Hepatocyte (in vitro differentiated cells): Measurements from ENCODE around the gene BEST1.

Experiments used
- EZH2 ChIP-seq: fragments of 200-600 bp; sonication (generic); IDR thresholded peaks from 2 replicates; pipeline ENCODE4 v1.6.1; 2016; ENCODE audit warnings: antibody characterized with exemption, mild to moderate bottlenecking, borderline replicate concordance
- EZH2phosphoT487 ChIP-seq: fragments of 200-600 bp; sonication (generic); IDR thresholded peaks from one replicate; pipeline ENCODE4 v1.6.1; 2018; ENCODE audit warnings: antibody characterized with exemption, mild to moderate bottlenecking, low read depth, moderate library complexity; ENCODE audit not compliant: unreplicated experiment, severe bottlenecking
- TF ChIP-seq, protein P1 (sequence below): fragments of 200-600 bp; sonication (generic); IDR thresholded peaks from 2 replicates; pipeline ENCODE4 v1.5.1; 2016; ENCODE audit warnings: antibody characterized with exemption, mild to moderate bottlenecking; ENCODE audit not compliant: poor library complexity

GRCh38 chr11:61973476-61974162 lies 23.5 kb downstream of the BEST1 start:
- TF ChIP-seq, protein P1, sequence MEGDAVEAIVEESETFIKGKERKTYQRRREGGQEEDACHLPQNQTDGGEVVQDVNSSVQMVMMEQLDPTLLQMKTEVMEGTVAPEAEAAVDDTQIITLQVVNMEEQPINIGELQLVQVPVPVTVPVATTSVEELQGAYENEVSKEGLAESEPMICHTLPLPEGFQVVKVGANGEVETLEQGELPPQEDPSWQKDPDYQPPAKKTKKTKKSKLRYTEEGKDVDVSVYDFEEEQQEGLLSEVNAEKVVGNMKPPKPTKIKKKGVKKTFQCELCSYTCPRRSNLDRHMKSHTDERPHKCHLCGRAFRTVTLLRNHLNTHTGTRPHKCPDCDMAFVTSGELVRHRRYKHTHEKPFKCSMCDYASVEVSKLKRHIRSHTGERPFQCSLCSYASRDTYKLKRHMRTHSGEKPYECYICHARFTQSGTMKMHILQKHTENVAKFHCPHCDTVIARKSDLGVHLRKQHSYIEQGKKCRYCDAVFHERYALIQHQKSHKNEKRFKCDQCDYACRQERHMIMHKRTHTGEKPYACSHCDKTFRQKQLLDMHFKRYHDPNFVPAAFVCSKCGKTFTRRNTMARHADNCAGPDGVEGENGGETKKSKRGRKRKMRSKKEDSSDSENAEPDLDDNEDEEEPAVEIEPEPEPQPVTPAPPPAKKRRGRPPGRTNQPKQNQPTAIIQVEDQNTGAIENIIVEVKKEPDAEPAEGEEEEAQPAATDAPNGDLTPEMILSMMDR: no peak
- no peak for TF ChIP-seq EZH2
- TF ChIP-seq EZH2phosphoT487: no peak
